GM12874 (cell line): ENCODE data around the gene PRICKLE4.

Experiments used
- CTCF ChIP-seq: IDR thresholded peaks from 2 replicates; pipeline ENCODE4 v1.5.1; 2011; ENCODE audit warnings: low read depth, mild to moderate bottlenecking, control low read depth, low read length, moderate library complexity; ENCODE audit not compliant: insufficient read depth

PRICKLE4 gene

GRCh38 chr6:41826343-41827022 is 45.9 kb downstream of the PRICKLE4 start:
- no peak for TF ChIP-seq CTCF

GRCh38 chr6:41832263-41832662 is 51.7 kb downstream of the PRICKLE4 start:
- no peak for TF ChIP-seq CTCF

GRCh38 chr6:41836022-41836659 is 55.6 kb downstream of the PRICKLE4 start:
- TF ChIP-seq CTCF, result no peak

GRCh38 chr6:41836660-41837052 is 56.1 kb downstream of the PRICKLE4 start:
- TF ChIP-seq CTCF, result no peak
